GM12878 (cell line): ENCODE data around the gene AOAH.
"Not testable (repeated sequence)": the region's sequence is repeated elsewhere in the genome, so short reads cannot be mapped to it uniquely, and the experiment has no call there.

Source experiments
- BACH1 ChIP-seq: fragments of 450-650 bp; IDR thresholded peaks from 2 replicates; pipeline ENCODE4 v1.6.1; 2017; ENCODE audit warnings: mild to moderate bottlenecking, borderline replicate concordance
- EZH2 ChIP-seq: IDR thresholded peaks from 2 replicates; pipeline ENCODE4 v1.6.1; 2012; ENCODE audit warnings: low read depth, mild to moderate bottlenecking, control low read depth, inconsistent platforms, low read length, borderline replicate concordance; ENCODE audit not compliant: control insufficient read depth
- NFXL1 ChIP-seq: fragments of 450-650 bp; IDR thresholded peaks from 2 replicates; pipeline ENCODE4 v1.6.1; 2017; ENCODE audit warnings: antibody characterized with exemption, mild to moderate bottlenecking, borderline replicate concordance
- NRF1 ChIP-seq: conservative IDR thresholded peaks from 2 replicates; pipeline ENCODE4 v1.6.1; 2011; ENCODE audit warnings: mild to moderate bottlenecking, low read depth, low read length, improper control_type of control experiment
- POLR2A ChIP-seq: IDR thresholded peaks from 2 replicates; pipeline ENCODE4 v1.6.1; 2011; ENCODE audit warnings: low read depth, mild to moderate bottlenecking, low read length
- SIN3A ChIP-seq: IDR thresholded peaks from 2 replicates; pipeline ENCODE4 v1.6.1; 2012; ENCODE audit warnings: low read depth, low read length, improper control_type of control experiment
- SMC3 ChIP-seq: IDR thresholded peaks from 2 replicates; pipeline ENCODE4 v1.6.1; 2011; ENCODE audit warnings: low read length, improper control_type of control experiment, borderline replicate concordance
- SREBF2 ChIP-seq: IDR thresholded peaks from 2 replicates; pipeline ENCODE4 v1.6.1; 2012; ENCODE audit warnings: mild to moderate bottlenecking, low read length
- YY1 ChIP-seq: IDR thresholded peaks from 2 replicates; pipeline ENCODE4 v1.6.1; 2011; ENCODE audit warnings: low read depth, mild to moderate bottlenecking, low read length
- ZNF24 ChIP-seq: fragments of 450-650 bp; IDR thresholded peaks from 2 replicates; pipeline ENCODE4 v1.6.1; 2017; ENCODE audit warnings: antibody characterized with exemption, mild to moderate bottlenecking
- TF ChIP-seq, protein P1 (sequence below), 3 experiments: IDR thresholded peaks in 2 of 3; conservative IDR thresholded peaks in 1 of 3; 2 replicates each; pipeline ENCODE4 v1.5.1; 2011; ENCODE audit warnings: low read depth in 3 of 3, low read length in 3 of 3, mild to moderate bottlenecking in 3 of 3, control low read depth in 2 of 3, moderate library complexity in 2 of 3, inconsistent platforms in 1 of 3, mixed read lengths in 1 of 3; ENCODE audit not compliant: control insufficient read depth in 2 of 3, insufficient read depth in 1 of 3; ENCODE audit errors: extremely low read depth in 1 of 3
- TF ChIP-seq, protein P2 (sequence below): fragments of 450-650 bp; IDR thresholded peaks from 2 replicates; pipeline ENCODE4 v1.6.1; 2017; ENCODE audit warnings: mild to moderate bottlenecking
- TF ChIP-seq, protein P3 (sequence below): IDR thresholded peaks from 2 replicates; pipeline ENCODE4 v1.6.1; 2012; ENCODE audit warnings: low read depth, low read length, improper control_type of control experiment

DNA sequence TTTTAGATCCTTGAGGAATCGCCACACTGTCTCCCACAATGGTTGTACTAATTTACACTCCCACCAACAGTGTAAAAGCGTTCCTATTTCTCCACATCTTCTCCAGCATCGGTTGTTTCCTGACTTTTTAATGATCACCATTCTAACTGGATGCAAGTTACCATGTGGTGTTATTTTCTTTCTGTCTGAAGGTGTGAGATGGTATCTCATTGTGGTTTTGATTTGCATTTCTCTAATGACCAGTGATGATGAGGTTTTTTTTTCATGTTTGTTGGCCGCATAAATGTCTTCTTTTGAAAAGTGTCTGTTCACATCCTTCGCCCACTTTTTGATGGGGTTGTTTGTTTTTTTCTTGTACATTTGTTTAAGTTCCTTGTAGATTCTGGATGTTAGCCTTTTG lies 20.4 kb downstream of the AOAH start:
- TF ChIP-seq, protein P1, sequence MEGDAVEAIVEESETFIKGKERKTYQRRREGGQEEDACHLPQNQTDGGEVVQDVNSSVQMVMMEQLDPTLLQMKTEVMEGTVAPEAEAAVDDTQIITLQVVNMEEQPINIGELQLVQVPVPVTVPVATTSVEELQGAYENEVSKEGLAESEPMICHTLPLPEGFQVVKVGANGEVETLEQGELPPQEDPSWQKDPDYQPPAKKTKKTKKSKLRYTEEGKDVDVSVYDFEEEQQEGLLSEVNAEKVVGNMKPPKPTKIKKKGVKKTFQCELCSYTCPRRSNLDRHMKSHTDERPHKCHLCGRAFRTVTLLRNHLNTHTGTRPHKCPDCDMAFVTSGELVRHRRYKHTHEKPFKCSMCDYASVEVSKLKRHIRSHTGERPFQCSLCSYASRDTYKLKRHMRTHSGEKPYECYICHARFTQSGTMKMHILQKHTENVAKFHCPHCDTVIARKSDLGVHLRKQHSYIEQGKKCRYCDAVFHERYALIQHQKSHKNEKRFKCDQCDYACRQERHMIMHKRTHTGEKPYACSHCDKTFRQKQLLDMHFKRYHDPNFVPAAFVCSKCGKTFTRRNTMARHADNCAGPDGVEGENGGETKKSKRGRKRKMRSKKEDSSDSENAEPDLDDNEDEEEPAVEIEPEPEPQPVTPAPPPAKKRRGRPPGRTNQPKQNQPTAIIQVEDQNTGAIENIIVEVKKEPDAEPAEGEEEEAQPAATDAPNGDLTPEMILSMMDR (IDR thresholded peaks at IDR 0.05 in 2 of 3, conservative IDR thresholded peaks at IDR 0.05 in 1 of 3; ENCODE audit: control insufficient read depth in 2 of 3, extremely low read depth in 1 of 3, insufficient read depth in 1 of 3, low read depth in 3 of 3, low read length in 3 of 3), result not testable (repeated sequence)
- TF ChIP-seq NFXL1, YY1, EZH2, ZNF24, POLR2A, SMC3, SIN3A, NRF1, SREBF2, BACH1: not testable (repeated sequence)
- TF ChIP-seq, protein P2, sequence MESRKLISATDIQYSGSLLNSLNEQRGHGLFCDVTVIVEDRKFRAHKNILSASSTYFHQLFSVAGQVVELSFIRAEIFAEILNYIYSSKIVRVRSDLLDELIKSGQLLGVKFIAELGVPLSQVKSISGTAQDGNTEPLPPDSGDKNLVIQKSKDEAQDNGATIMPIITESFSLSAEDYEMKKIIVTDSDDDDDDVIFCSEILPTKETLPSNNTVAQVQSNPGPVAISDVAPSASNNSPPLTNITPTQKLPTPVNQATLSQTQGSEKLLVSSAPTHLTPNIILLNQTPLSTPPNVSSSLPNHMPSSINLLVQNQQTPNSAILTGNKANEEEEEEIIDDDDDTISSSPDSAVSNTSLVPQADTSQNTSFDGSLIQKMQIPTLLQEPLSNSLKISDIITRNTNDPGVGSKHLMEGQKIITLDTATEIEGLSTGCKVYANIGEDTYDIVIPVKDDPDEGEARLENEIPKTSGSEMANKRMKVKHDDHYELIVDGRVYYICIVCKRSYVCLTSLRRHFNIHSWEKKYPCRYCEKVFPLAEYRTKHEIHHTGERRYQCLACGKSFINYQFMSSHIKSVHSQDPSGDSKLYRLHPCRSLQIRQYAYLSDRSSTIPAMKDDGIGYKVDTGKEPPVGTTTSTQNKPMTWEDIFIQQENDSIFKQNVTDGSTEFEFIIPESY, result not testable (repeated sequence)
- TF ChIP-seq, protein P3, sequence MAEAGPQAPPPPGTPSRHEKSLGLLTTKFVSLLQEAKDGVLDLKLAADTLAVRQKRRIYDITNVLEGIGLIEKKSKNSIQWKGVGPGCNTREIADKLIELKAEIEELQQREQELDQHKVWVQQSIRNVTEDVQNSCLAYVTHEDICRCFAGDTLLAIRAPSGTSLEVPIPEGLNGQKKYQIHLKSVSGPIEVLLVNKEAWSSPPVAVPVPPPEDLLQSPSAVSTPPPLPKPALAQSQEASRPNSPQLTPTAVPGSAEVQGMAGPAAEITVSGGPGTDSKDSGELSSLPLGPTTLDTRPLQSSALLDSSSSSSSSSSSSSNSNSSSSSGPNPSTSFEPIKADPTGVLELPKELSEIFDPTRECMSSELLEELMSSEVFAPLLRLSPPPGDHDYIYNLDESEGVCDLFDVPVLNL, result not testable (repeated sequence)
